AG09309 (cell line): ENCODE data around the gene GDPD4.

ENCODE experiments used
- DNase-seq: peaks from one replicate; pipeline ENCODE4 v3.0.0-alpha.2; 2010; ENCODE audit warnings: low read depth
- H3K4me3 ChIP-seq: 2 replicates; pipeline ENCODE4 v1.5.1; 2011; ENCODE audit warnings: mild to moderate bottlenecking, low read depth, low read length, moderate library complexity; ENCODE audit not compliant: control insufficient read depth
- TF ChIP-seq, protein P1 (sequence below): IDR thresholded peaks from 2 replicates; pipeline ENCODE4 v1.5.1; 2011; ENCODE audit warnings: mild to moderate bottlenecking, low read depth, low read length, inconsistent platforms; ENCODE audit not compliant: insufficient read depth, control insufficient read depth; ENCODE audit errors: missing control alignments

The GDPD4 gene

GRCh38 chr11:77188633-77189491 lies 112.6 kb downstream of the GDPD4 start:
- H3K4me3 ChIP-seq: no peak overlapping the region
- TF ChIP-seq, protein P1, sequence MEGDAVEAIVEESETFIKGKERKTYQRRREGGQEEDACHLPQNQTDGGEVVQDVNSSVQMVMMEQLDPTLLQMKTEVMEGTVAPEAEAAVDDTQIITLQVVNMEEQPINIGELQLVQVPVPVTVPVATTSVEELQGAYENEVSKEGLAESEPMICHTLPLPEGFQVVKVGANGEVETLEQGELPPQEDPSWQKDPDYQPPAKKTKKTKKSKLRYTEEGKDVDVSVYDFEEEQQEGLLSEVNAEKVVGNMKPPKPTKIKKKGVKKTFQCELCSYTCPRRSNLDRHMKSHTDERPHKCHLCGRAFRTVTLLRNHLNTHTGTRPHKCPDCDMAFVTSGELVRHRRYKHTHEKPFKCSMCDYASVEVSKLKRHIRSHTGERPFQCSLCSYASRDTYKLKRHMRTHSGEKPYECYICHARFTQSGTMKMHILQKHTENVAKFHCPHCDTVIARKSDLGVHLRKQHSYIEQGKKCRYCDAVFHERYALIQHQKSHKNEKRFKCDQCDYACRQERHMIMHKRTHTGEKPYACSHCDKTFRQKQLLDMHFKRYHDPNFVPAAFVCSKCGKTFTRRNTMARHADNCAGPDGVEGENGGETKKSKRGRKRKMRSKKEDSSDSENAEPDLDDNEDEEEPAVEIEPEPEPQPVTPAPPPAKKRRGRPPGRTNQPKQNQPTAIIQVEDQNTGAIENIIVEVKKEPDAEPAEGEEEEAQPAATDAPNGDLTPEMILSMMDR: no peak
- no peak for DNase-seq

DNA sequence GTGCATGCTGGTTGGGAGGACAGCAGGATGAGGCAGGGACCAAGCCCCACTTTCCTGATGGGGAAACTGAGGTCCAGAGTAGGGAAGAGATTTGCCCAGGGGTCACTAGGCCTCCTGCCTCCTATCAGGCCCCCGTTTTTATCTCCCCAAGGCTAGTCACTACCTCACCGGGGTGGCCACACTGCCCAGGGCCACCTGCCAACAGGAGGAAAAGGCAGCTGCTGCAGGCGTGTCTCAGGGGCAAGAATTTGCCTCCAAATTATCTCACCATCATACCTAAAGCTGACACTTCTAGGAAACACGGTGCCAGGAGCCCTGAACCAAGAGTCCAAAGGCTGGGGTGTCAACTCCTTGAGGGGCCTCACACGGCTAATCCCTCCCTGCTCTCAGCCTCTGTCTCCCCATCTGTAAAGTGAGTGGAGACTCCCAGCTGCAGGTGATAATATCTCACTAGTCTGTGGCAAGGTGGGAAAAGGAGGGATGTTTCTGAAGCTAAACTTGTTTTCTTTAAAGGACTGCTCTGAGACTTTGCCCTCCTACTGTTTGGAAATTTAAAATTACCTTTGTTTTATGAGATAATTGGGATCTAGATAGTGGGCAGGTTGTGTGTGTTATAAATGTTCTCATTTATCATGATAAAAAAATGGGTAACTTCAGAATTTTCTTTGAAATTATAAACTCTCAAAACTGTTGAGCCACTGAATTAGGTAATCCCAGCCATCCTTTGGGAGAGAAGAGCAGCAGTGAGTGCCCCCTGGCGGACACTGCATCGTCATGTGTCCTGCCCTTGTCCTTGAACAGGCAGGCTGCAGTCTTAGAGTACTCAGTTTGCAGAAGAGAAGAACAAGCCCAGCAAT lies 113.5 kb downstream of the GDPD4 start:
- TF ChIP-seq, protein P1: peak; percentile 94
- peak; percentile 28 for DNase-seq

DNA sequence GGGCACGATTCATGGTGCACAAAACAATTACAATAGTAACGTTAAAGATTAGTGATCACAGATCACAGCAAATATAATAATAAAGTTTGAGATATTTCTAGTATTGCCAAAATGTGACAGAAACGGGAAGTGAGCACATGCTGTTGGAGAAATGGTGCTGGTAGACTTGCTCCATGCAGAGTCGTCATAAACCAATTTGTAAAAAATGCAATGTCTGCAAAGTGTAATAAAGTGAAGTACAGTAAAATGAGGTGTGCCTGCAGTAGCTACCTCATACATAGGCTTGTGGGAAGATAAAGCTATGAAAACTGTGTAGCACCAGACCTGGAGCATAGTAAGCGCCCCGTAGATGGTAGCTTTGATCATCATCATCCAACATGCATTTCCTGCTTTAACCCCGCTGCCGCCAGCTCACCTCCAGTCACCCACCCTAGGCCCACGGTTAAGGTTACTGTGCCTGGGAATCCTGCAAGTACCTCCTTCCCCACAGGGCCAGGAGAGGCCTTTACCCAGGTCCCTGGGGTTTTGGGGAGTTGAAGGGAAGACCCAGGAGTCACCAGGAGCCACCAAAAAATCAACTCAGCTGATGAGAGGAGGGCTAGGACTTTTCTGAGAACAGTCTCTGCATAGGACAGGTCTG lies 114.3 kb downstream of the GDPD4 start:
- H3K4me3 ChIP-seq: no peak overlapping the region
- TF ChIP-seq, protein P1: no peak
- DNase-seq: no peak

More for the DNA sequence above, 113.5 kb downstream of the GDPD4 start:
- no peak overlapping the region for H3K4me3 ChIP-seq

GRCh38 chr11:77186302-77186701 lies 115.2 kb downstream of the GDPD4 start:
- DNase-seq: no peak
- TF ChIP-seq, protein P1: no peak
- H3K4me3 ChIP-seq: no peak overlapping the region

DNA sequence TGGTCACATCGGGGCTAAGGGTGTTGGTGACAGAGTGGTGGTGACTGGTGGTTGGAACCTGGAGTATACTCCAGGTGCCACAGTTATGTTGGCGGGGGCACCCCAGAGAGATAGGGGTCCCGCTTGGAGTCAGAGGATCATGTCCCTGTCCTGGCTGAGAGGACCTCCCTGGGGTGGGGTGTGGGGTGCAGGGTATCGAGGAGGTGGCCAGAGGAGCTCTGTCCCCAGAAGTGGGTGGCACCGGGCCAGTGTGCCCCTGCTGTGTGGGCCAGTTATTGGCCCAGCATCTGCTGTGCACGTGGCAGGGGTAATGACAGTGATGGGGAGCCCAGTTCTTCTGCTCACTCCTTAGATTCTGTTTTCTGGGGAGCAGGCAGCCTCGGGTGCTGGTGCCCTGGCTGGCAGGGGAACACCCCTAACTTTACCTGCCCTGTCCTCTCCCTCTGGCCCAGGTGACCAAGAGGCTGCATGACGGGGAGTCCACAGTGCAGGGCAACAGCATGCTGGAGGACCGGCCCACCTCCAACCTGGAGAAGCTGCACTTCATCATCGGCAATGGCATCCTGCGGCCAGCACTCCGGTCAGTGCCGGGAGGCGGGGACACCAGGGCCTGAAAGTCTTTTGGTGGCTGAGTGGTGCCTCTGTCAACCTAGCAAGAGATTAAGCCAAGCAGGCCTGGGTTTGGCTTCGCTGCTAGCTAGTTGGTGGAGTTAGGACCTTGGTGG lies 117.2 kb downstream of the GDPD4 start:
- DNase-seq: no peak
- H3K4me3 ChIP-seq: no peak overlapping the region
- TF ChIP-seq, protein P1: no peak
